GM23338 (cell line): ENCODE results near the gene NEDD1. TPM values are rescaled to one million over a fixed set of nuclear protein-coding genes. Genes with fewer than 3 reads are reported as not detected.

Experiments
- ATAC-seq: fragments of 200-7000 bp; cut with Tn5 transposase; 3 replicates; pipeline ENCODE4 v1.9.1; 2020
- DNase-seq: peaks from one replicate; pipeline ENCODE4 v3.0.0-alpha.2; 2015; ENCODE audit warnings: low spot score
- H2AFZ ChIP-seq: fragments of 200-600 bp; sonication (generic); 2 replicates; pipeline ENCODE4 v1.8.0; 2016; ENCODE audit warnings: antibody characterized with exemption, mild to moderate bottlenecking, moderate library complexity
- H3F3A ChIP-seq: fragments of 200-600 bp; sonication (generic); replicated peaks from 2 replicates; pipeline ENCODE4 v1.8.0; 2017; ENCODE audit warnings: antibody characterized with exemption, mixed run types, low read depth
- H3K27ac ChIP-seq: fragments of 200-600 bp; sonication (generic); 2 replicates; pipeline ENCODE4 v1.6.1; 2016; ENCODE audit warnings: low read depth
- H3K27me3 ChIP-seq: fragments of 200-600 bp; sonication (generic); 2 replicates; pipeline ENCODE4 v1.8.0; 2016; ENCODE audit warnings: mild to moderate bottlenecking, mixed run types, moderate library complexity; ENCODE audit not compliant: insufficient read depth
- H3K36me3 ChIP-seq: fragments of 200-600 bp; sonication (generic); 2 replicates; pipeline ENCODE4 v1.8.0; 2016; ENCODE audit warnings: mild to moderate bottlenecking; ENCODE audit not compliant: insufficient read depth
- H3K4me1 ChIP-seq: fragments of 200-600 bp; sonication (generic); 2 replicates; pipeline ENCODE4 v1.8.0; 2016; ENCODE audit warnings: mild to moderate bottlenecking, moderate library complexity; ENCODE audit not compliant: insufficient read depth
- H3K4me2 ChIP-seq: fragments of 200-600 bp; sonication (generic); 2 replicates; pipeline ENCODE4 v1.7.1; 2017; ENCODE audit warnings: mixed run types
- H3K4me3 ChIP-seq: fragments of 200-600 bp; sonication (generic); 2 replicates; pipeline ENCODE4 v1.6.1; 2016; ENCODE audit warnings: mixed run types
- H3K79me2 ChIP-seq: fragments of 200-600 bp; sonication (generic); replicated peaks from 2 replicates; pipeline ENCODE4 v1.8.0; 2017; ENCODE audit warnings: mild to moderate bottlenecking; ENCODE audit not compliant: insufficient read depth
- H3K9me2 ChIP-seq: fragments of 200-600 bp; sonication (generic); 2 replicates; pipeline ENCODE4 v1.8.0; 2017; ENCODE audit not compliant: insufficient read depth
- H4K20me1 ChIP-seq: fragments of 200-600 bp; sonication (generic); replicated peaks from 2 replicates; pipeline ENCODE4 v1.8.0; 2017; ENCODE audit warnings: mild to moderate bottlenecking; ENCODE audit not compliant: insufficient read depth
- H3K27ac Mint-ChIP-seq: 2 replicates; pipeline ENCODE4 v1.8.0; 2020; ENCODE audit warnings: inconsistent platforms, mild to moderate bottlenecking, moderate library complexity, mixed read lengths
- H3K27me3 Mint-ChIP-seq: 3 replicates; pipeline ENCODE4 v1.8.0; 2022; ENCODE audit warnings: low read depth, mild to moderate bottlenecking, moderate library complexity, mixed read lengths, inconsistent platforms; ENCODE audit not compliant: insufficient read depth, poor library complexity
- H3K36me3 Mint-ChIP-seq: 3 replicates; pipeline ENCODE4 v1.8.0; 2021; ENCODE audit warnings: low read depth, mild to moderate bottlenecking, inconsistent platforms, moderate library complexity, mixed read lengths
- H3K4me1 Mint-ChIP-seq: 3 replicates; pipeline ENCODE4 v1.8.0; 2020; ENCODE audit warnings: mild to moderate bottlenecking, inconsistent platforms, mixed read lengths
- H3K4me3 Mint-ChIP-seq: 3 replicates; pipeline ENCODE4 v1.8.0; 2021; ENCODE audit warnings: moderate library complexity, mild to moderate bottlenecking, inconsistent platforms, mixed read lengths
- H3K9me3 Mint-ChIP-seq: 3 replicates; pipeline ENCODE4 v1.8.0; 2020; ENCODE audit warnings: moderate library complexity, mild to moderate bottlenecking, inconsistent platforms, mixed read lengths
- EZH2 ChIP-seq: fragments of 200-600 bp; sonication (generic); IDR thresholded peaks from one replicate; pipeline ENCODE4 v1.8.0; 2017; ENCODE audit warnings: antibody characterized with exemption, mild to moderate bottlenecking, low read depth; ENCODE audit not compliant: unreplicated experiment
- EZH2phosphoT487 ChIP-seq: fragments of 200-600 bp; sonication (generic); IDR thresholded peaks from one replicate; pipeline ENCODE4 v1.8.1; 2018; ENCODE audit warnings: antibody characterized with exemption; ENCODE audit not compliant: unreplicated experiment
- JUNB ChIP-seq: IDR thresholded peaks from one replicate; pipeline ENCODE4 v1.6.1; 2016; ENCODE audit warnings: antibody characterized with exemption; ENCODE audit not compliant: unreplicated experiment
- NANOG ChIP-seq: IDR thresholded peaks from 2 replicates; pipeline ENCODE4 v1.6.1; 2016; ENCODE audit warnings: antibody characterized with exemption, borderline replicate concordance
- POLR2AphosphoS5 ChIP-seq: IDR thresholded peaks from 2 replicates; pipeline ENCODE4 v1.6.1; 2016; ENCODE audit warnings: antibody characterized with exemption, low read depth
- ZNF114 ChIP-seq: fragments of 250-450 bp; sonication (Bioruptor Pico); IDR thresholded peaks from 2 replicates; pipeline ENCODE4 v1.5.0; 2020; ENCODE audit warnings: mild to moderate bottlenecking, moderate library complexity
- polyA plus RNA-seq: library from polyadenylated mRNA; unstranded; fragments of >200 nt; fragmentation: Nextera tagmentation; extraction: Ambion mirVana; gene quantifications from 2 replicates; pipeline ENCODE4 v1.2.1, GENCODE V29; 2016
- total RNA-seq: library from RNA; depleted of rRNA; stranded (reverse); fragments of >200 nt; shearing (Covaris generic); gene quantifications from 2 replicates; pipeline ENCODE4 v1.2.3, GENCODE V29; 2014
- TF ChIP-seq, protein P1 (sequence below): IDR thresholded peaks from one replicate; pipeline ENCODE4 v1.6.1; 2018; ENCODE audit warnings: antibody characterized with exemption; ENCODE audit not compliant: unreplicated experiment
- TF ChIP-seq, protein P2 (sequence below): IDR thresholded peaks from 2 replicates; pipeline ENCODE4 v1.6.1; 2016; ENCODE audit warnings: antibody characterized with exemption
- TF ChIP-seq, protein P3 (sequence below): fragments of 250-450 bp; sonication (Bioruptor Pico); IDR thresholded peaks from 2 replicates; pipeline ENCODE4 v1.5.0; 2020; ENCODE audit warnings: mild to moderate bottlenecking, moderate library complexity

Gene NEDD1
- total and polyA plus RNA-seq, 2 experiments from 2014 or later = 16.0 to 35.8 TPM

DNA sequence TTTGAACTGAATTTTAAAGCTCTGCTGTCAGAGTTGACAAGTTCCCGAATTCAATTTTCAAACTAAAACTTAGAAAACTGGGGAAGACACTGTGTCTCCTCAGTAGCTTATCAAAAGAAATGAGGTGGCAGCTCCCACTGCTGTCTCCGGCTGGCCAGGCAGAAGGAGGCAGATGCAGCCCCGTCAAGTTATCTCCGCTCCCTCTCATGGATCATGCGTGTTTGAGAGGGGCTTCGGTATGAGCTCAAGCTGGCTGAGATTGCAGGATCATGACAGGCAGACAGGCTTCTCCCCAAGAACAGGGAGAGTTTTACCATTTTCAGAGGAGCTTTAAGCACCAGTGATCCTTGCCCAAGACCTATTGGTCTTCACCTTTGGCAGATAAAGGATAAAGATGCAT lies 88.8 kb downstream of the NEDD1 start:
- Histone ChIP-seq H3K4me3 (no peak overlapping the region), H3K79me2 (no peaks in the 10 kb centered on the region), H4K20me1 (no peaks in the 10 kb centered on the region), H3K27ac (no peak overlapping the region), H3K4me1 (peaks cover 4% of the 10 kb centered on the region), H3K4me2 (no peak overlapping the region), H3K36me3 (no peaks in the 10 kb centered on the region), H3F3A (no peaks in the 10 kb centered on the region), H3K27me3 (no peaks in the 10 kb centered on the region), H3K9me2 (peaks cover 4% of the 10 kb centered on the region; the same call in 1 of the 2 replicates), H2AFZ (no peak overlapping the region)
- H3K36me3 Mint-ChIP-seq = no peaks in the 10 kb centered on the region
- H3K27ac Mint-ChIP-seq = no peak overlapping the region
- DNase-seq (no peak), ATAC-seq (no peak)
- TF ChIP-seq EZH2phosphoT487 (no peak), NANOG (no peak), ZNF114 (CRISPR knock-in tag) (no peak), POLR2AphosphoS5 (no peak), EZH2 (no peak)
- TF ChIP-seq, protein P1, sequence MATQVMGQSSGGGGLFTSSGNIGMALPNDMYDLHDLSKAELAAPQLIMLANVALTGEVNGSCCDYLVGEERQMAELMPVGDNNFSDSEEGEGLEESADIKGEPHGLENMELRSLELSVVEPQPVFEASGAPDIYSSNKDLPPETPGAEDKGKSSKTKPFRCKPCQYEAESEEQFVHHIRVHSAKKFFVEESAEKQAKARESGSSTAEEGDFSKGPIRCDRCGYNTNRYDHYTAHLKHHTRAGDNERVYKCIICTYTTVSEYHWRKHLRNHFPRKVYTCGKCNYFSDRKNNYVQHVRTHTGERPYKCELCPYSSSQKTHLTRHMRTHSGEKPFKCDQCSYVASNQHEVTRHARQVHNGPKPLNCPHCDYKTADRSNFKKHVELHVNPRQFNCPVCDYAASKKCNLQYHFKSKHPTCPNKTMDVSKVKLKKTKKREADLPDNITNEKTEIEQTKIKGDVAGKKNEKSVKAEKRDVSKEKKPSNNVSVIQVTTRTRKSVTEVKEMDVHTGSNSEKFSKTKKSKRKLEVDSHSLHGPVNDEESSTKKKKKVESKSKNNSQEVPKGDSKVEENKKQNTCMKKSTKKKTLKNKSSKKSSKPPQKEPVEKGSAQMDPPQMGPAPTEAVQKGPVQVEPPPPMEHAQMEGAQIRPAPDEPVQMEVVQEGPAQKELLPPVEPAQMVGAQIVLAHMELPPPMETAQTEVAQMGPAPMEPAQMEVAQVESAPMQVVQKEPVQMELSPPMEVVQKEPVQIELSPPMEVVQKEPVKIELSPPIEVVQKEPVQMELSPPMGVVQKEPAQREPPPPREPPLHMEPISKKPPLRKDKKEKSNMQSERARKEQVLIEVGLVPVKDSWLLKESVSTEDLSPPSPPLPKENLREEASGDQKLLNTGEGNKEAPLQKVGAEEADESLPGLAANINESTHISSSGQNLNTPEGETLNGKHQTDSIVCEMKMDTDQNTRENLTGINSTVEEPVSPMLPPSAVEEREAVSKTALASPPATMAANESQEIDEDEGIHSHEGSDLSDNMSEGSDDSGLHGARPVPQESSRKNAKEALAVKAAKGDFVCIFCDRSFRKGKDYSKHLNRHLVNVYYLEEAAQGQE = no peak
- TF ChIP-seq, protein P2, sequence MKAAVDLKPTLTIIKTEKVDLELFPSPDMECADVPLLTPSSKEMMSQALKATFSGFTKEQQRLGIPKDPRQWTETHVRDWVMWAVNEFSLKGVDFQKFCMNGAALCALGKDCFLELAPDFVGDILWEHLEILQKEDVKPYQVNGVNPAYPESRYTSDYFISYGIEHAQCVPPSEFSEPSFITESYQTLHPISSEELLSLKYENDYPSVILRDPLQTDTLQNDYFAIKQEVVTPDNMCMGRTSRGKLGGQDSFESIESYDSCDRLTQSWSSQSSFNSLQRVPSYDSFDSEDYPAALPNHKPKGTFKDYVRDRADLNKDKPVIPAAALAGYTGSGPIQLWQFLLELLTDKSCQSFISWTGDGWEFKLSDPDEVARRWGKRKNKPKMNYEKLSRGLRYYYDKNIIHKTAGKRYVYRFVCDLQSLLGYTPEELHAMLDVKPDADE = no peak
- no peaks in the 10 kb centered on the region for H3K27me3 Mint-ChIP-seq
- H3K4me3 Mint-ChIP-seq = no peak overlapping the region
- H3K4me1 Mint-ChIP-seq = peaks cover 6% of the 10 kb centered on the region
- H3K9me3 Mint-ChIP-seq = no peaks in the 10 kb centered on the region

DNA sequence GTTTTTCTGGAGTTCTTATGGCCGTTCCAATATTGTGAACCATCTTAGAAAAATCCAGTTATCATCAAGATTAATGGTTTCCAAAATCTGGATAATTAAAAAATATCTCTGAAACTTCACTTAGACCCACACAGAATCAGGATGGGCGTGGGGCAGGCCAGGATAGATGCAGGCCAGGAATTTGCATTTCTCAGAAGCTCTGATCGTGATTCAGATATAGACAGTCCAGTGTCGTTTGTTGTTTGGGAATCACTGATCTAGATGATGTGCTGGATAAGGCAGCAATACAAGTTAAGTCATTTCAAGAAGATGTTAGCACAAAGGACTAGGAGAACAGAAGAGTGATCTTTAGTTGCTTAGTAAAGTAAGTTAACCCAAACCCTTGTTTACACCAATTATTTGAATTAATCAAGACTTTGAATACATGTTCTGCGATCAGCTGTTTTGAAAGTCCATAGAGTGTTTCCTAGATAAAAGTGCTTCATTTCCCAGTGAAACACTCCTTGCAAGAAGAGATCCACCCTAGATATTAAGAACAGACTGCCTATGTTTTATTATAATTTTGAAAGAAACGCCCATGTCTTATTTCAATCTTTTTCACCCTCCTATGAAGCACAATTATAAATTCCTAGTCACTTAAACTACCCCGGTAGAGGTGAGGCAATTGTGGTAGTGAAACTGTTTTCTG lies 90.9 kb downstream of the NEDD1 start:
- Histone ChIP-seq H3F3A (no peaks in the 10 kb centered on the region), H3K4me2 (no peak overlapping the region), H3K27me3 (no peaks in the 10 kb centered on the region), H3K4me1 (no peaks in the 10 kb centered on the region), H3K79me2 (no peaks in the 10 kb centered on the region), H3K4me3 (no peak overlapping the region), H3K36me3 (no peaks in the 10 kb centered on the region), H3K27ac (no peak overlapping the region), H2AFZ (no peak overlapping the region), H3K9me2 (peaks cover 4% of the 10 kb centered on the region; the same call in 1 of the 2 replicates), H4K20me1 (no peaks in the 10 kb centered on the region)
- no peak overlapping the region for H3K27ac Mint-ChIP-seq
- DNase-seq = no peak
- no peaks in the 10 kb centered on the region for H3K36me3 Mint-ChIP-seq
- ATAC-seq = no peak
- no peaks in the 10 kb centered on the region for H3K9me3 Mint-ChIP-seq
- H3K27me3 Mint-ChIP-seq = no peaks in the 10 kb centered on the region
- no peak overlapping the region for H3K4me3 Mint-ChIP-seq
- no peaks in the 10 kb centered on the region for H3K4me1 Mint-ChIP-seq
- TF ChIP-seq, protein P3, sequence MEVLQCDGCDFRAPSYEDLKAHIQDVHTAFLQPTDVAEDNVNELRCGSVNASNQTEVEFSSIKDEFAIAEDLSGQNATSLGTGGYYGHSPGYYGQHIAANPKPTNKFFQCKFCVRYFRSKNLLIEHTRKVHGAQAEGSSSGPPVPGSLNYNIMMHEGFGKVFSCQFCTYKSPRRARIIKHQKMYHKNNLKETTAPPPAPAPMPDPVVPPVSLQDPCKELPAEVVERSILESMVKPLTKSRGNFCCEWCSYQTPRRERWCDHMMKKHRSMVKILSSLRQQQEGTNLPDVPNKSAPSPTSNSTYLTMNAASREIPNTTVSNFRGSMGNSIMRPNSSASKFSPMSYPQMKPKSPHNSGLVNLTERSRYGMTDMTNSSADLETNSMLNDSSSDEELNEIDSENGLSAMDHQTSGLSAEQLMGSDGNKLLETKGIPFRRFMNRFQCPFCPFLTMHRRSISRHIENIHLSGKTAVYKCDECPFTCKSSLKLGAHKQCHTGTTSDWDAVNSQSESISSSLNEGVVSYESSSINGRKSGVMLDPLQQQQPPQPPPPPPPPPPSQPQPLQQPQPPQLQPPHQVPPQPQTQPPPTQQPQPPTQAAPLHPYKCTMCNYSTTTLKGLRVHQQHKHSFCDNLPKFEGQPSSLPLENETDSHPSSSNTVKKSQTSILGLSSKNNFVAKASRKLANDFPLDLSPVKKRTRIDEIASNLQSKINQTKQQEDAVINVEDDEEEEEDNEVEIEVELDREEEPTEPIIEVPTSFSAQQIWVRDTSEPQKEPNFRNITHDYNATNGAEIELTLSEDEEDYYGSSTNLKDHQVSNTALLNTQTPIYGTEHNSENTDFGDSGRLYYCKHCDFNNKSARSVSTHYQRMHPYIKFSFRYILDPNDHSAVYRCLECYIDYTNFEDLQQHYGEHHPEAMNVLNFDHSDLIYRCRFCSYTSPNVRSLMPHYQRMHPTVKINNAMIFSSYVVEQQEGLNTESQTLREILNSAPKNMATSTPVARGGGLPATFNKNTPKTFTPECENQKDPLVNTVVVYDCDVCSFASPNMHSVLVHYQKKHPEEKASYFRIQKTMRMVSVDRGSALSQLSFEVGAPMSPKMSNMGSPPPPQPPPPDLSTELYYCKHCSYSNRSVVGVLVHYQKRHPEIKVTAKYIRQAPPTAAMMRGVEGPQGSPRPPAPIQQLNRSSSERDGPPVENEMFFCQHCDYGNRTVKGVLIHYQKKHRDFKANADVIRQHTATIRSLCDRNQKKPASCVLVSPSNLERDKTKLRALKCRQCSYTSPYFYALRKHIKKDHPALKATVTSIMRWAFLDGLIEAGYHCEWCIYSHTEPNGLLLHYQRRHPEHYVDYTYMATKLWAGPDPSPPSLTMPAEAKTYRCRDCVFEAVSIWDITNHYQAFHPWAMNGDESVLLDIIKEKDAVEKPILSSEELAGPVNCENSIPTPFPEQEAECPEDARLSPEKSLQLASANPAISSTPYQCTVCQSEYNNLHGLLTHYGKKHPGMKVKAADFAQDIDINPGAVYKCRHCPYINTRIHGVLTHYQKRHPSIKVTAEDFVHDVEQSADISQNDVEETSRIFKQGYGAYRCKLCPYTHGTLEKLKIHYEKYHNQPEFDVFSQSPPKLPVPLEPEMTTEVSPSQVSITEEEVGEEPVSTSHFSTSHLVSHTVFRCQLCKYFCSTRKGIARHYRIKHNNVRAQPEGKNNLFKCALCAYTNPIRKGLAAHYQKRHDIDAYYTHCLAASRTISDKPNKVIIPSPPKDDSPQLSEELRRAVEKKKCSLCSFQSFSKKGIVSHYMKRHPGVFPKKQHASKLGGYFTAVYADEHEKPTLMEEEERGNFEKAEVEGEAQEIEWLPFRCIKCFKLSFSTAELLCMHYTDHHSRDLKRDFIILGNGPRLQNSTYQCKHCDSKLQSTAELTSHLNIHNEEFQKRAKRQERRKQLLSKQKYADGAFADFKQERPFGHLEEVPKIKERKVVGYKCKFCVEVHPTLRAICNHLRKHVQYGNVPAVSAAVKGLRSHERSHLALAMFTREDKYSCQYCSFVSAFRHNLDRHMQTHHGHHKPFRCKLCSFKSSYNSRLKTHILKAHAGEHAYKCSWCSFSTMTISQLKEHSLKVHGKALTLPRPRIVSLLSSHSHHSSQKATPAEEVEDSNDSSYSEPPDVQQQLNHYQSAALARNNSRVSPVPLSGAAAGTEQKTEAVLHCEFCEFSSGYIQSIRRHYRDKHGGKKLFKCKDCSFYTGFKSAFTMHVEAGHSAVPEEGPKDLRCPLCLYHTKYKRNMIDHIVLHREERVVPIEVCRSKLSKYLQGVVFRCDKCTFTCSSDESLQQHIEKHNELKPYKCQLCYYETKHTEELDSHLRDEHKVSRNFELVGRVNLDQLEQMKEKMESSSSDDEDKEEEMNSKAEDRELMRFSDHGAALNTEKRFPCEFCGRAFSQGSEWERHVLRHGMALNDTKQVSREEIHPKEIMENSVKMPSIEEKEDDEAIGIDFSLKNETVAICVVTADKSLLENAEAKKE (CRISPR knock-in tag) = no peak
- TF ChIP-seq EZH2phosphoT487 (no peak), JUNB (no peak), ZNF114 (CRISPR knock-in tag) (no peak), POLR2AphosphoS5 (no peak), EZH2 (no peak)
